Stimulated activated naive B cell treated with anti-CD40 and anti-IgM and Interleukin-4, amounts not matched to agents 10 μg/mL and 1 μg/mL and 100 μg/mL, for 72 hours (primary cell): ENCODE results near the gene ZNF683.

ENCODE experiments used
- ATAC-seq, 2 donors: fragments of 150-1000 bp; cut with Tn5 transposase; replicated peaks; 2 replicates each; pipeline ENCODE4 v1.10.0; 2021; ENCODE audit warnings: moderate library complexity in 1 of 2
- DNase-seq: peaks from one replicate; pipeline ENCODE4 v3.0.0; 2021
- H3K27ac Mint-ChIP-seq: one replicate; pipeline ENCODE4 v1.8.0; 2022; ENCODE audit warnings: mild to moderate bottlenecking, mixed read lengths
- H3K27me3 Mint-ChIP-seq, 2 donors: one replicate each; pipeline ENCODE4 v1.8.0; 2022; ENCODE audit warnings: mixed read lengths in 2 of 2
- H3K36me3 Mint-ChIP-seq, 2 donors: one replicate each; pipeline ENCODE4 v1.8.0; 2022; ENCODE audit warnings: mixed read lengths in 2 of 2, mild to moderate bottlenecking in 1 of 2
- H3K4me1 Mint-ChIP-seq, 2 donors: one replicate each; pipeline ENCODE4 v1.8.0; 2022; ENCODE audit warnings: mixed read lengths in 2 of 2, mild to moderate bottlenecking in 1 of 2
- H3K4me3 Mint-ChIP-seq, 2 donors: one replicate each; pipeline ENCODE4 v1.8.0; 2022; ENCODE audit warnings: mild to moderate bottlenecking in 2 of 2, mixed read lengths in 2 of 2, moderate library complexity in 1 of 2
- H3K9me3 Mint-ChIP-seq, 2 donors: one replicate each; pipeline ENCODE4 v1.8.0; 2022; ENCODE audit warnings: mixed read lengths in 2 of 2, mild to moderate bottlenecking in 1 of 2

Gene ZNF683

DNA sequence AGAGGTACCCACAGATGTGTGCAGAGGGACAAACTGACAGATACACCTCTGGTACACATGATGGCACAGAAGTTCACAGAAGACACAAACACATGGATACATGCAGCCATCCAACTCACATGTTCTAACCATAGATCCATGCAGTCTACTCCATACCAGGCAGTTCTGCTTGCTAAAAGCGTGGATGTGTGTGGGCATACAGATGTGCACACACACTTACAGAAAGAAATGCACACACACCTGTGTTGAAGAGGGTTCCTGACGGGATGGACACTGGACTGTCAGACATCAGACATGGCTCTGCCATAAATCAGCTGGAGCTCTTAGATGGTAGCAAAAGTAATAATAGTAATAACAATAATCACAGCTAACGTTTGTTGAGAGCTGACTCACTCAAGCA, 48.0 kb downstream of the ZNF683 start:
- peak overlapping the region; percentile 32 for H3K27ac Mint-ChIP-seq
- no peak for ATAC-seq
- no peak overlapping the region for H3K4me3 Mint-ChIP-seq

DNA sequence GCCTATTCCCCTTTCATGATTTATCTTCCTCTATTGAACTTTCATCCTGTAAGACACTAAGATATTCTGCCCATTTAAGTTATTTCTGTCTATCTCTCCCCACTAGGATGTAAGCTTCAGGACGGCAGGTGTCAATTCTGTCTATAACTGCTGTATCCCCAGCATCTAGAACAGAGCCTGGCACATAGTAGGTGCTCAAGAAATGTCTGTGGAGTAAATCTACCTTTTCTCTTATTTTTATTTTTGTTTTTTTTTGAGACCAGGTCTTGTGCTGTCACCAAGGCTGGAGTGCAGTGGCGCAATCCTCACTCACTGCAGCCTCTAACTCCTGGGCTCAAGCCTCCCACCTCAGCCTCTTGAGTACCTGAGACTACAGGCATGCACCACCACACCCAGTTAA, 49.2 kb downstream of the ZNF683 start:
- Mint-ChIP-seq H3K4me1 (peaks cover 28 to 59% of the 10 kb centered on the region in 2 donors), H3K27ac (peak overlapping the region; percentile 92), H3K4me3 (no peak overlapping the region)

More for the DNA sequence above, 48.0 kb downstream of the ZNF683 start:
- Mint-ChIP-seq H3K36me3 (peaks cover 33 to 39% of the 10 kb centered on the region in 2 donors), H3K9me3 (peaks cover 0 to 1% of the 10 kb centered on the region in 2 donors), H3K4me1 (peaks cover 25 to 47% of the 10 kb centered on the region in 2 donors), H3K27me3 (no peaks in the 10 kb centered on the region)
- DNase-seq, result no peak

DNA sequence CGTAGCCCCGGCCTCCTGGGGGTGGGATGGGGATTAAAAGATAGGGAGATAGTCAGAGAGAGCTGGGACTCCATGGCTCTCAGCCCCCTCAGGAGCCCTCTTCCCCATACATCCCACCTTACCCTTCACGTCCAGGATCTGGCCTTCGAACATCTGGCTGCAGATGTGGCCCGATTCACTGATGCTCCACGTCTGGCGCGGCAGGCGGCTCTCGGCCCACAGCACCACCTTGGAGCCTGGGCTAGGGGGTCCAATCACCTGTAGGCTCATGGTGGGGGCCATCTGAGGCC, 50.6 kb downstream of the ZNF683 start:
- Mint-ChIP-seq H3K4me3 (no peak overlapping the region), H3K9me3 (peaks cover 0 to 1% of the 10 kb centered on the region in 2 donors), H3K4me1 (peaks cover 38 to 73% of the 10 kb centered on the region in 2 donors), H3K27ac (no peak overlapping the region), H3K36me3 (peaks cover 48 to 56% of the 10 kb centered on the region in 2 donors), H3K27me3 (no peaks in the 10 kb centered on the region)
- ATAC-seq (no peak), DNase-seq (no peak)

More for the DNA sequence above, 49.2 kb downstream of the ZNF683 start:
- H3K9me3 Mint-ChIP-seq, result peaks cover 0 to 1% of the 10 kb centered on the region in 2 donors
- DNase-seq, result no peak
- peaks cover 43 to 50% of the 10 kb centered on the region in 2 donors for H3K36me3 Mint-ChIP-seq
- ATAC-seq, result no peak
- no peaks in the 10 kb centered on the region for H3K27me3 Mint-ChIP-seq

DNA sequence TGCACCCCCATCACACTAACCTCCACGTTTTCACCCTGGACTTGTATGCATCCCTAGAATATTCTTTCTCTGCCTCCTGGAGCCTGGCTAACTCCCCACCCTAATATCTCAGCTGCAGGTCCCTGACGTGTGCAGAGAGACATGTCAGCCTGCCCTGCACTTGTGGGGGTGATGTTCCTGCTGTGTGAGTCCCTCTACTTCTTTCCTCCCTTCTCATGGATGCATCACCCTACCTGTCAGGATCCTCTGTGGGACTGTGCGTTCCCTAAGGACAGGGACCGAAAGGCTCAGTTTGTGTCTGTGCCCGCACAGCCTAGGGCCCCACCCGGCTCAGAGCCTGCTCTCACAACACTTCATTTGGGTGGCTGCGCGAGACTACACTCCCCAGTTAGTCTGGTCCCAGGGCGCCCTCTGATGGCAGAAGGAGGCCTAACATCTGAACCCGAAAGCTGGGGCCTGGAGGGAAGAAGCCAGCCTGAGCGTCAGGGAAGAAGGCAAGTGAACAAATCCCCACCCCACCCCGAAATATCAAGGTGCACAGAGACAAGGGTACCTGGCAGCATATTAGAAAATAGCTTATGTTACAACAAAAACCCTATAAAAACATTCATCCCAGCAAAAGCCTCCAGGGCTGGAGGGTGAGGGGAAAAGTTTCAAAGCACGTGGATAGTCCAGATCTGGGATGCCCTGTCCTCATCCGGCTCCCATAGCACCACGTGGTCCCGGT, 51.1 kb downstream of the ZNF683 start:
- Mint-ChIP-seq H3K36me3 (peaks cover 48 to 56% of the 10 kb centered on the region in 2 donors), H3K9me3 (peaks cover 0 to 1% of the 10 kb centered on the region in 2 donors), H3K4me1 (peaks cover 41 to 78% of the 10 kb centered on the region in 2 donors), H3K27me3 (no peaks in the 10 kb centered on the region), H3K27ac (peak overlapping the region; percentile 88), H3K4me3 (peak overlapping the region; percentile 71 to 78)
- DNase-seq (peak; percentile 86), ATAC-seq (peak; percentile 59 to 64)

DNA sequence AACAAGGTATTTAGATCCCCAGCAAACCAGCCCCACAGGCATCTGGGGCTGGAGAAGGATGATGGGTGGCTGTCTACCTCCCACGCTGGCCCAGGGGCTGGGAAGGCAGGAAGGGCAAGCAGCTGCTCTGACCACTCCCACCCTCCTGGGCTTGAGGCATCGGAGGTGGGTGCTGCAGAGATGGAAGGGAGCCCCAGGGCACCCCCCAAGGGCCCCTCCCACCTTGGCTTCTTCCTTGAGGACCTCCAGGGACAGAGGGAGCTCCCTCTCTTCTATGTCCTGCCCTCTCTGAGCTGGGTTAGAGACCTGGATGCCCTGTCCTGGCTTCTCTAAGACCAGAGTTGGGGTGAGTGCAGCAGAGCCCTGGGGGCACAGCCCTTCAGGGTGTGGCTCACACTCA, 51.7 kb downstream of the ZNF683 start:
- Mint-ChIP-seq H3K4me3 (peak overlapping the region; percentile 78 to 97), H3K4me1 (peaks cover 44 to 84% of the 10 kb centered on the region in 2 donors), H3K27ac (peak overlapping the region; percentile 88), H3K9me3 (peaks cover 0 to 1% of the 10 kb centered on the region in 2 donors), H3K27me3 (no peaks in the 10 kb centered on the region), H3K36me3 (peaks cover 48 to 56% of the 10 kb centered on the region in 2 donors)
- ATAC-seq (peak; percentile 1), DNase-seq (no peak)

DNA sequence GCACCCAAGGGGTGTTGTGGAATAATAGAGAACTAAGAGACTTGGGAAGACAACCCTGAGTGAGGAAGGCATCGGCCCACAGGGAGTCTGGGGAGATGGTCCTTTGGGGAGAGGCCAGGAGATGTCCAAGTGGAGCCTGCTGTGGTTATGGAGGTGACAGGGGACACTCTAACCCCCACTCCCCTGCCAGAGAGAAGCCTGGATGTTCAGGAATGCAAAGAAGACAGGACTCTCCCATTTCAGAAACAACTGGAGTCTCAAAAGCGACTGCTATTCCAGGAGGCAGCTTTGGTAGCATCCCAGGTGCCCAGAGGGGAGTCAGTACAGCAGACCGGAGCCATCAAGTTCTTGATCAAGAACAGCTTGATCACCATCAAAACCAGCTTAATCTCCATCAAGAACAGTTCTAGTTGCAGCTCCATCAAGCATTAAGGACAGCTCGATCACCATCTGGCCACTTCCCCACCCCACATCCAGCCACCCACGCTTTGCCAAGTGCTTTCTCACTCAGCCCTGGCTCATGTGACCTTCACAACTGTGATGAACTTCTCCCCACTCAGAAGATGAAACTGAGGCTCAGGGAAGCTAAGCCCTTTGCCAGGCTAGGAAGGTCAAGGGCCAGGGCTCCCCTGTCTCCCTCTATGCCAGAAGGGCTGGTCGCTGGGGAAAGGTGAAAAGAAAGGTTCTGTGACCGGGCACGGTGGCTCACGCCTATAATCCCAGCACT, 54.0 kb downstream of the ZNF683 start:
- H3K4me1 Mint-ChIP-seq, result peaks cover 57 to 99% of the 10 kb centered on the region in 2 donors
- H3K36me3 Mint-ChIP-seq, result peaks cover 46 to 47% of the 10 kb centered on the region in 2 donors
- DNase-seq (peak; percentile 72), ATAC-seq (peak; percentile 44 to 46)
- H3K27me3 Mint-ChIP-seq, result no peaks in the 10 kb centered on the region
- peak overlapping the region; percentile 98 for H3K27ac Mint-ChIP-seq
- H3K9me3 Mint-ChIP-seq, result peaks cover 0 to 2% of the 10 kb centered on the region in 2 donors
- H3K4me3 Mint-ChIP-seq, result peak overlapping the region; percentile 97 to 98

DNA sequence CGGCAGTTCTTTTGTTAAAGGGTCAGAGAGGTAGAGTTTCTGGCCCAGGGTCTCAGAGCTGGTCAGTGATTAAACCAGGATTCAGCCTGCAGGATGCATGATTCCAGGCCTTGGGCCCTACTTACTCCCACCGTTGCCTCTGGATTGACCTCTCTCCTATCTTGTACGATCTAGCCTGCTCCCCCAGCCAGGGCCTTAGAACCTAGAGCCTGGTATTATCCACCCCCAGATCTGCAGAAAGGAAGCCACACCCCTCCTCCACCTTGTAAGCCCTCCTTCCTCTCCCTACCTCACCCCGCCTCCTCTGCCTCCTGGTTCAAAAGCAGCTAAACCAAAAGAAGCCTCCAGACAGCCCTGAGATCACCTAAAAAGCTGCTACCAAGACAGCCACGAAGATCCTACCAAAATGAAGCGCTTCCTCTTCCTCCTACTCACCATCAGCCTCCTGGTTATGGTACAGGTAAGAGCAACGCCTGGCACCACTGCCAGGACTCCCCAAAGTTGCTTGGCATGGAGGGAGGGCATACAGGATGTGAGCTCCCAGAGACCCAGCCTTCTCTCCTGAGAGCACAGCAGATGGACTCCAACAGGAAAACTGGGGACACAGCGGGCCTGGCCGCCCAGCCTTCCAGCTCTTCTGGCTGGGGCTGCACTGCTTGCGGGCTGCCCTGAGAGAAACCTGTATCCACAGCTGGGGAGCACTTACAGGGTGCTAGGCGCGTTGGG, 54.8 kb downstream of the ZNF683 start, which contains the start of gene CD52:
CD52 (plus strand) TSS at position 347 of the 726 bp plus-strand sequence; CDS start at position 407, 60 bp downstream.
- Mint-ChIP-seq H3K4me1 (peaks cover 61 to 98% of the 10 kb centered on the region in 2 donors), H3K27ac (peak within 1 kb of the TSS; percentile 98), H3K36me3 (peaks cover 39 to 41% of the 10 kb centered on the region in 2 donors), H3K27me3 (no peaks in the 10 kb centered on the region), H3K9me3 (peaks cover 0 to 4% of the 10 kb centered on the region in 2 donors), H3K4me3 (peak within 1 kb of the TSS; percentile 97 to 98)
- peak; percentile 48 for DNase-seq
- peak; percentile 42 to 54 for ATAC-seq

DNA sequence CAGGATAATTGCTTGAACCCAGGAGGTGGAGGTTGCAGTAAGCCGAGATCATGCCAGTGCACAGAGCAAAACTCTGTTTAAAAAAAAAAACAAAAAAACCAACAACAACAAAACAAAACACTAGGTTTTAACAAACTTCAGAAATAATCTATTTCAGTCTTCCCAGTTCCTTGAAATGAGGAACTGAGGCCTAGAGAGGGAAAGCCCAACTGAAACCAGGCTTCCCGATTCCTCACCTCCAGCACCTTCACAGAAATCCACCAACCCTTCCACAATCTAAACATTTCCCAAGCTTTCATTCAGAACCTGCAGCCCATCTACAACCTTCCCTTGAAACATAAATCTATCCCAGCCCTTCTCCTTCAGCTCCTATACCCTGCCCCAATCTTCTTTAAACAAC, 55.4 kb downstream of the ZNF683 start:
- ATAC-seq (no peak), DNase-seq (no peak)
- Mint-ChIP-seq H3K27me3 (no peaks in the 10 kb centered on the region), H3K4me3 (peak overlapping the region; percentile 97 to 98), H3K4me1 (peaks cover 59 to 95% of the 10 kb centered on the region in 2 donors), H3K36me3 (peaks cover 33 to 34% of the 10 kb centered on the region in 2 donors), H3K9me3 (peaks cover 0 to 3% of the 10 kb centered on the region in 2 donors), H3K27ac (peak overlapping the region; percentile 98)

DNA sequence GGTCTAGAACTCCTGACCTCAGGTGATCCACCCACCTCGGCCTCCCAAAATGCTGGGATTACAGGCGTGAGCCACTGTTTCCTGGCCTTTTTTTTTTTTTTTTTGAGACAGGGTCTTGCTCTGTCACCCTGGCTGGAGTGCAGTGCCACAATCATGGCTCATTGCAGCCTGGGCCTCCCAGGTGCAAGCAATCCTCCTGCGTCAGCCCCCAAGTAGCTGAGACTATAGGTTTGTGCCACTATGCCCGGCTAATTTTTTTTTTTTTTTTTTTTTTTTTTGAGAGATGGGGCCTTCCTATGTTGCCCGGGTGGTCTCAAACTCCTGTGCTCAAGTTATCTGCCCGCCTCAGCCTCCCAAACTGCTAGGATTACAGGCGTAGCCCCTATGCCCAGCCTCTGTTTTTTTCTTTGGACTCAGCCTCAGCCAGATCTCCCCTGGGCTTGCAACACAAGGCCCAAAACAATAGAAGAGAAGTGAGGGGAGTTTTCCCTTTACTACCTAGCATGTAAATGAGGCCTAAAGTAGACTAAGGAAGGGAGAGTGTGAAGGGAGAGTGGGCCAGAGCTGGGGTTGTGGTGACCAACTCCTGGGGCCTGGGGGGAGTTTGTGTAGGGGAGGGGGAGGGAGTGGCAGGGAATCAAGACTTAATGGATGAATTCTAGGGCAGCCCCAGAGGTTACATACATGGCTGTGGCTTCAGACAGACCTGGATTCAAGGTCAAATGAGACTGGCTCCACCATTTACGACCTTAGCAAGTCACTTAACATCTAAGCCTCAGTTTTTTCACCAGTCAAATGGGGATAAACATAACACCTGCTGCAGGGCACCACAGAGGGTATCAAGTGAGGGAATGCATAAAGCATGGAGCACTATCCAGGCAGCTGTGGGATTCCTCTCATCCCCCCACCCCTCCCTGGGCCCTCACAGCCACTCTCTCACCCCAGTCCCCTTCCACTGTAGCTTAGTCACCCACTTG, 56.4 kb downstream of the ZNF683 start:
- peaks cover 26 to 29% of the 10 kb centered on the region in 2 donors for H3K36me3 Mint-ChIP-seq
- DNase-seq (no peak), ATAC-seq (no peak)
- peaks cover 56 to 93% of the 10 kb centered on the region in 2 donors for H3K4me1 Mint-ChIP-seq
- no peaks in the 10 kb centered on the region for H3K27me3 Mint-ChIP-seq
- peaks cover 0 to 3% of the 10 kb centered on the region in 2 donors for H3K9me3 Mint-ChIP-seq
- H3K27ac Mint-ChIP-seq, result peak overlapping the region; percentile 85
- H3K4me3 Mint-ChIP-seq, result peak overlapping the region; percentile 72 to 98

DNA sequence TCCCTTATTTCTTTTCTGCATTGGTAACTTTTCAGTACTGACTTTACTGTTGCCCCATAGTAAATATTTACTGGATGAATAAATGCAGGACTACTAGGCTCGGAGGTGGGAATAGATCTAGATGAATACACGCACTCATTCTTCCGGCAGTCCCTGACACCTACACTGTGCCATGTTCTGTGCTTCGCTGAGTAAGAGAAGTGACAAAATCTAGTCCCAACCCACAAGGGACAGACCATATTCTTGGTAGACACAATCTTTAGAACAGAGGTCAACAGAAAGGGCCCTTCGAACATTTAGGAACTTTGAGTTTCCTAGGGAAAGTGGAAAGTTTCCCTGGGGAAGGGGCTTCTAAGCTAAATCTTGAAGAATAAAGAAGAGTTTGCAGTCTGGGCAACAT, 58.0 kb downstream of the ZNF683 start:
- no peak for ATAC-seq
- no peaks in the 10 kb centered on the region for H3K27me3 Mint-ChIP-seq
- H3K27ac Mint-ChIP-seq, result peak overlapping the region; percentile 85
- peaks cover 0 to 3% of the 10 kb centered on the region in 2 donors for H3K9me3 Mint-ChIP-seq
- H3K4me1 Mint-ChIP-seq, result peaks cover 48 to 76% of the 10 kb centered on the region in 2 donors
- no peak for DNase-seq
- peaks cover 15 to 17% of the 10 kb centered on the region in 2 donors for H3K36me3 Mint-ChIP-seq
- peak overlapping the region; percentile 72 to 76 for H3K4me3 Mint-ChIP-seq
